SU-DHL-6 (cell line): Measurements from ENCODE around the gene ZG16B.

Source experiments
- H2AFZ ChIP-seq: fragments of 200-600 bp; sonication (generic); 2 replicates; pipeline ENCODE4 v1.6.1; 2014; ENCODE audit warnings: low read depth, mild to moderate bottlenecking, moderate library complexity, mixed read lengths, antibody characterized with exemption, low read length; ENCODE audit not compliant: severe bottlenecking
- H3F3A ChIP-seq: fragments of 200-600 bp; shearing (Covaris generic); 2 replicates; pipeline ENCODE4 v1.6.0; 2016; ENCODE audit warnings: antibody characterized with exemption, mild to moderate bottlenecking; ENCODE audit not compliant: insufficient read depth
- H3K27ac ChIP-seq: fragments of 200-600 bp; sonication (generic); 2 replicates; pipeline ENCODE4 v1.5.1; 2016; ENCODE audit warnings: low read depth, mild to moderate bottlenecking, low read length, moderate library complexity, mixed read lengths
- H3K27me3 ChIP-seq: fragments of 200-600 bp; sonication (generic), shearing (Covaris generic); 2 replicates; pipeline ENCODE4 v1.6.0; 2014; ENCODE audit warnings: mild to moderate bottlenecking, low read length
- H3K36me3 ChIP-seq: fragments of 200-600 bp; sonication (generic); 2 replicates; pipeline ENCODE4 v1.6.1; 2014; ENCODE audit warnings: mild to moderate bottlenecking, low read length, mixed read lengths
- H3K4me2 ChIP-seq: fragments of 300-600, 200-600 bp; shearing (Covaris generic), sonication (generic); 2 replicates; pipeline ENCODE4 v1.6.0; 2014; ENCODE audit warnings: low read length, low read depth, mild to moderate bottlenecking; ENCODE audit not compliant: poor library complexity, severe bottlenecking
- H3K4me3 ChIP-seq: fragments of 200-600 bp; sonication (generic); 2 replicates; pipeline ENCODE4 v1.5.1; 2014; ENCODE audit warnings: antibody characterized with exemption, low read length, mild to moderate bottlenecking, mixed read lengths; ENCODE audit not compliant: insufficient read depth, poor library complexity, severe bottlenecking
- H3K79me2 ChIP-seq: fragments of 200-600 bp; sonication (generic); 2 replicates; pipeline ENCODE4 v1.6.1; 2014; ENCODE audit warnings: mild to moderate bottlenecking, low read length, moderate library complexity; ENCODE audit not compliant: insufficient read depth
- H3K9ac ChIP-seq: fragments of 200-600 bp; sonication (generic); 2 replicates; pipeline ENCODE4 v1.7.0; 2014; ENCODE audit warnings: mild to moderate bottlenecking, low read length
- H3K9me2 ChIP-seq: fragments of 200-600 bp; sonication (generic); replicated peaks from 2 replicates; pipeline ENCODE4 v1.6.1; 2014; ENCODE audit warnings: low read length; ENCODE audit not compliant: insufficient read depth
- H3K9me3 ChIP-seq: fragments of 200-600 bp; sonication (generic); 2 replicates; pipeline ENCODE4 v1.6.1; 2014; ENCODE audit warnings: low read length, mixed read lengths; ENCODE audit not compliant: insufficient read depth
- H4K20me1 ChIP-seq: fragments of 200-600 bp; sonication (generic); 2 replicates; pipeline ENCODE4 v1.6.1; 2014; ENCODE audit warnings: low read depth, mild to moderate bottlenecking, antibody characterized with exemption, low read length, moderate library complexity, mixed read lengths
- CTCF ChIP-seq: fragments of 200-600 bp; sonication (generic); IDR thresholded peaks from one replicate; pipeline ENCODE4 v1.5.1; 2017; ENCODE audit warnings: antibody characterized with exemption, mild to moderate bottlenecking, low read length, moderate library complexity; ENCODE audit not compliant: insufficient read depth, poor library complexity, severe bottlenecking
- EZH2phosphoT487 ChIP-seq: fragments of 200-600 bp; sonication (generic), shearing (Covaris generic); conservative IDR thresholded peaks from 2 replicates; pipeline ENCODE4 v1.6.1; 2018; ENCODE audit warnings: mild to moderate bottlenecking, antibody characterized with exemption, low read length, moderate library complexity, mixed read lengths

ZG16B gene

GRCh38 chr16:2803545-2804195, 26.4 kb upstream of the ZG16B start:
- Histone ChIP-seq H3K9ac (no peak overlapping the region), H3K9me3 (no peaks in the 10 kb centered on the region), H3K79me2 (no peaks in the 10 kb centered on the region), H3F3A (no peaks in the 10 kb centered on the region), H3K36me3 (no peaks in the 10 kb centered on the region), H3K4me2 (no peak overlapping the region), H3K27me3 (no peaks in the 10 kb centered on the region), H2AFZ (no peak overlapping the region), H3K4me3 (no peak overlapping the region), H4K20me1 (no peaks in the 10 kb centered on the region), H3K27ac (no peak overlapping the region), H3K9me2 (no peaks in the 10 kb centered on the region)
- TF ChIP-seq EZH2phosphoT487 (no peak), CTCF (no peak)

- H3K27me3 ChIP-seq = no peaks in the 10 kb centered on the region
- no peaks in the 10 kb centered on the region for H3K9me2 ChIP-seq
- TF ChIP-seq CTCF = no peak
- no peak for TF ChIP-seq EZH2phosphoT487
- H3K4me2 ChIP-seq = no peak overlapping the region
- H3K27ac ChIP-seq = no peak overlapping the region
- no peak overlapping the region for H3K9ac ChIP-seq
- H4K20me1 ChIP-seq = no peaks in the 10 kb centered on the region
- H3K9me3 ChIP-seq = no peaks in the 10 kb centered on the region
- H3K36me3 ChIP-seq = no peaks in the 10 kb centered on the region
- H3K4me3 ChIP-seq = no peak overlapping the region
- H2AFZ ChIP-seq = no peak overlapping the region
- no peaks in the 10 kb centered on the region for H3F3A ChIP-seq
- no peaks in the 10 kb centered on the region for H3K79me2 ChIP-seq
Measured at GRCh38 chr16:2804728-2805127, 25.4 kb upstream of the ZG16B start.

- no peak overlapping the region for H2AFZ ChIP-seq
- no peaks in the 10 kb centered on the region for H3F3A ChIP-seq
- H3K79me2 ChIP-seq = no peaks in the 10 kb centered on the region
- H3K4me3 ChIP-seq = no peak overlapping the region
- H4K20me1 ChIP-seq = no peaks in the 10 kb centered on the region
- H3K36me3 ChIP-seq = no peaks in the 10 kb centered on the region
- no peak overlapping the region for H3K27ac ChIP-seq
- no peaks in the 10 kb centered on the region for H3K27me3 ChIP-seq
- no peak overlapping the region for H3K4me2 ChIP-seq
- H3K9ac ChIP-seq = no peak overlapping the region
- H3K9me2 ChIP-seq = no peaks in the 10 kb centered on the region
- TF ChIP-seq EZH2phosphoT487 (no peak), CTCF (no peak)
- no peaks in the 10 kb centered on the region for H3K9me3 ChIP-seq
Measured at GRCh38 chr16:2806286-2806685, 23.8 kb upstream of the ZG16B start.
